Activated CD4-positive, CD25-positive, alpha-beta regulatory T cell treated with anti-CD3 and anti-CD28 coated beads, Interleukin-2, amount 50 U/mL, for 72 hours (primary cell): ENCODE data around the gene PPP2R2C.

ENCODE experiments used
- DNase-seq: peaks from one replicate; pipeline ENCODE4 v3.0.0; 2021

Gene PPP2R2C

GRCh38 chr4:6493658-6494304, 21.4 kb upstream of the PPP2R2C start:
- DNase-seq, result no peak

- DNase-seq, result no peak
Observed at GRCh38 chr4:6492861-6493657, 20.6 kb upstream of the PPP2R2C start.

- DNase-seq, result no peak
Observed at GRCh38 chr4:6492027-6492590, 19.7 kb upstream of the PPP2R2C start.

- no peak for DNase-seq
Observed at GRCh38 chr4:6491235-6491634, 18.8 kb upstream of the PPP2R2C start.

GRCh38 chr4:6489927-6490326, 17.5 kb upstream of the PPP2R2C start:
- DNase-seq, result no peak

- DNase-seq, result no peak
Observed at GRCh38 chr4:6487466-6487865, 15.1 kb upstream of the PPP2R2C start.

GRCh38 chr4:6480534-6481088, 8.2 kb upstream of the PPP2R2C start:
- DNase-seq, result no peak

GRCh38 chr4:6478546-6479220, 6.3 kb upstream of the PPP2R2C start:
- no peak for DNase-seq

- DNase-seq, result no peak
Observed at GRCh38 chr4:6476893-6477292, 4.5 kb upstream of the PPP2R2C start.

GRCh38 chr4:6475492-6476020, 3.1 kb upstream of the PPP2R2C start:
- DNase-seq, result no peak

GRCh38 chr4:6474705-6475457, 2.5 kb upstream of the PPP2R2C start:
- DNase-seq, result no peak

- no peak for DNase-seq
Observed at GRCh38 chr4:6474053-6474568, 1.7 kb upstream of the PPP2R2C start.

- DNase-seq, result no peak
Observed at GRCh38 chr4:6473264-6474052, 1.0 kb upstream of the PPP2R2C start.

- DNase-seq, result no peak
Observed at GRCh38 chr4:6472008-6472386, 417 bp downstream of the PPP2R2C start.

GRCh38 chr4:6471307-6472007, 957 bp downstream of the PPP2R2C start:
- no peak for DNase-seq

- DNase-seq, result no peak
Observed at GRCh38 chr4:6470502-6471306, 1.7 kb downstream of the PPP2R2C start.

- no peak for DNase-seq
Observed at GRCh38 chr4:6469898-6470501, 2.4 kb downstream of the PPP2R2C start.

- no peak for DNase-seq
Observed at GRCh38 chr4:6469144-6469543, 3.3 kb downstream of the PPP2R2C start.

GRCh38 chr4:6468376-6468775, 4.0 kb downstream of the PPP2R2C start:
- no peak for DNase-seq
